ENCODE results near the gene PCDHB1.
"Not testable (repeated sequence)": the region's sequence is repeated elsewhere in the genome, so short reads cannot be mapped to it uniquely, and the experiment has no call there.

- not testable (repeated sequence) for TF ChIP-seq YY1 (IDR thresholded peaks at IDR 0.05; ENCODE audit: insufficient read depth, insufficient read length); SUZ12 (IDR thresholded peaks at IDR 0.05; ENCODE audit: extremely low read depth, insufficient read depth, insufficient read length); ZNF274 (IDR thresholded peaks at IDR 0.05; ENCODE audit: low read depth, low read length)
Measured at GRCh38 chr5:141102070-141102469, 50.9 kb downstream of the PCDHB1 start.
